ENCODE measurements around the gene CDH13. TPM values are rescaled to one million over a fixed set of nuclear protein-coding genes. Genes with fewer than 3 reads are reported as not detected.

Gene CDH13
- total RNA-seq, 4 donors from 2014 or later: 12.5 to 35.9 (median 22.1) TPM

GRCh38 chr16:83447560-83447959, 820.8 kb downstream of the CDH13 start:
- ATAC-seq (ENCODE audit: low FRiP score) (no peak), DNase-seq (ENCODE audit: low spot score) (no peak)

GRCh38 chr16:83449861-83450260, 823.1 kb downstream of the CDH13 start:
- TF ChIP-seq CTCF (IDR thresholded peaks at IDR 0.05): no peak
- no peak for ATAC-seq (ENCODE audit: low FRiP score)
- DNase-seq (ENCODE audit: low spot score): no peak

More at GRCh38 chr16:83447560-83447959, 820.8 kb downstream of the CDH13 start:
- TF ChIP-seq CTCF (IDR thresholded peaks at IDR 0.05): no peak

GRCh38 chr16:83453977-83454376, 827.2 kb downstream of the CDH13 start:
- no peak for TF ChIP-seq CTCF (IDR thresholded peaks at IDR 0.05)
- ATAC-seq (ENCODE audit: low FRiP score) (no peak), DNase-seq (ENCODE audit: low spot score) (no peak)

- no peak for ATAC-seq (ENCODE audit: low FRiP score)
- TF ChIP-seq CTCF (IDR thresholded peaks at IDR 0.05): no peak
- DNase-seq (ENCODE audit: low spot score): no peak
Observed at GRCh38 chr16:83455716-83456115, 828.9 kb downstream of the CDH13 start.

- no peak for TF ChIP-seq CTCF (IDR thresholded peaks at IDR 0.05)
- DNase-seq (ENCODE audit: low spot score) (no peak), ATAC-seq (ENCODE audit: low FRiP score) (no peak)
Observed at GRCh38 chr16:83456934-83457333, 830.2 kb downstream of the CDH13 start.

- DNase-seq (ENCODE audit: low spot score) (no peak), ATAC-seq (ENCODE audit: low FRiP score) (no peak)
- TF ChIP-seq CTCF (IDR thresholded peaks at IDR 0.05): no peak
Observed at GRCh38 chr16:83458612-83459011, 831.8 kb downstream of the CDH13 start.

- DNase-seq (ENCODE audit: low spot score) (no peak), ATAC-seq (ENCODE audit: low FRiP score) (no peak)
- no peak for TF ChIP-seq CTCF (IDR thresholded peaks at IDR 0.05)
Observed at GRCh38 chr16:83464991-83465390, 838.2 kb downstream of the CDH13 start.
